WTC11 (cell line): ENCODE measurements around the gene PRDM12. TPM values are rescaled to one million over a fixed set of nuclear protein-coding genes. Genes with fewer than 3 reads are reported as not detected.

Experiments
- ATAC-seq: fragments of 200-7000 bp; cut with Tn5 transposase; 2 replicates; pipeline ENCODE4 v1.10.0; 2021; ENCODE audit warnings: mild to moderate bottlenecking, moderate library complexity
- CTCF ChIA-PET: fragments of 300-600 bp; sonication (Branson Sonifier 250); formaldehyde crosslinking; loops from one replicate; lab custom pipeline; 2021; ENCODE audit warnings: antibody characterized with exemption; lab: Charles Lee
- POLR2A ChIA-PET: fragments of 350-600 bp; sonication (Branson Sonifier 250); formaldehyde crosslinking; loops from one replicate; lab custom pipeline; 2021; ENCODE audit warnings: antibody characterized with exemption; lab: Charles Lee
- DNase-seq: peaks from one replicate; pipeline ENCODE4 v3.0.0; 2021; ENCODE audit warnings: low spot score
- H3K27ac Mint-ChIP-seq: 2 replicates; pipeline ENCODE4 v1.8.0; 2021; ENCODE audit warnings: mixed read lengths
- H3K27me3 Mint-ChIP-seq: 2 replicates; pipeline ENCODE4 v1.8.0; 2021; ENCODE audit warnings: low read depth, mild to moderate bottlenecking, moderate library complexity, mixed read lengths
- H3K36me3 Mint-ChIP-seq: 2 replicates; pipeline ENCODE4 v1.8.0; 2021; ENCODE audit warnings: mixed read lengths
- H3K4me1 Mint-ChIP-seq: 2 replicates; pipeline ENCODE4 v1.8.0; 2022; ENCODE audit warnings: mixed read lengths
- H3K4me3 Mint-ChIP-seq: 2 replicates; pipeline ENCODE4 v1.8.0; 2021; ENCODE audit warnings: mild to moderate bottlenecking, moderate library complexity, mixed read lengths
- H3K9me3 Mint-ChIP-seq: 2 replicates; pipeline ENCODE4 v1.8.0; 2021; ENCODE audit warnings: mixed read lengths
- CREB1 ChIP-seq: sonication (generic); formaldehyde crosslinking; IDR thresholded peaks from 2 replicates; pipeline ENCODE4 v1.8.0; 2023; ENCODE audit warnings: mild to moderate bottlenecking, missing genetic modification reagents
- FOXJ3 ChIP-seq: sonication (generic); formaldehyde crosslinking; IDR thresholded peaks from 2 replicates; pipeline ENCODE4 v1.9.0; 2021; ENCODE audit warnings: missing genetic modification reagents, mild to moderate bottlenecking, borderline replicate concordance
- GABPB1 ChIP-seq: sonication (generic); formaldehyde crosslinking; IDR thresholded peaks from 2 replicates; pipeline ENCODE4 v1.8.1; 2023; ENCODE audit warnings: mild to moderate bottlenecking, missing genetic modification reagents
- NFYB ChIP-seq: sonication (generic); formaldehyde crosslinking; conservative IDR thresholded peaks from 2 replicates; pipeline ENCODE4 v1.8.0; 2022; ENCODE audit warnings: low read depth, missing genetic modification reagents
- SMAD3 ChIP-seq: sonication (generic); formaldehyde crosslinking; IDR thresholded peaks from 2 replicates; pipeline ENCODE4 v1.8.0; 2022; ENCODE audit warnings: missing genetic modification reagents, mild to moderate bottlenecking, borderline replicate concordance
- ZNF121 ChIP-seq: sonication (generic); formaldehyde crosslinking; IDR thresholded peaks from 2 replicates; pipeline ENCODE4 v1.8.0; 2023; ENCODE audit warnings: missing genetic modification reagents
- total RNA-seq: library from RNA; stranded (reverse); gene quantifications from 3 replicates; pipeline ENCODE4 v1.2.3, GENCODE V29; 2021
- TF ChIP-seq, protein P1 (sequence below): fragments of 250-450 bp; sonication (Bioruptor Pico); IDR thresholded peaks from 2 replicates; pipeline ENCODE4 v1.9.0; 2021; ENCODE audit warnings: mild to moderate bottlenecking, borderline replicate concordance
- TF ChIP-seq, protein P2 (sequence below): fragments of 250-450 bp; sonication (Bioruptor Pico); IDR thresholded peaks from 2 replicates; pipeline ENCODE4 v1.8.0; 2021; ENCODE audit warnings: mild to moderate bottlenecking
- TF ChIP-seq, protein P3 (sequence below): sonication (generic); formaldehyde crosslinking; conservative IDR thresholded peaks from 2 replicates; pipeline ENCODE4 v1.8.1; 2022; ENCODE audit warnings: mild to moderate bottlenecking, missing genetic modification reagents
- TF ChIP-seq, protein P4 (sequence below): sonication (generic); formaldehyde crosslinking; IDR thresholded peaks from 2 replicates; pipeline ENCODE4 v1.8.0; 2022; ENCODE audit warnings: mild to moderate bottlenecking, missing genetic modification reagents
- TF ChIP-seq, protein P5 (sequence below): sonication (generic); formaldehyde crosslinking; IDR thresholded peaks from 2 replicates; pipeline ENCODE4 v1.8.1; 2022; ENCODE audit warnings: low read depth, mild to moderate bottlenecking, moderate library complexity, missing genetic modification reagents, borderline replicate concordance
- TF ChIP-seq, protein P6 (sequence below): sonication (generic); formaldehyde crosslinking; IDR thresholded peaks from 2 replicates; pipeline ENCODE4 v1.8.1; 2022; ENCODE audit warnings: low read depth, missing genetic modification reagents, borderline replicate concordance
- TF ChIP-seq, protein P7 (sequence below): sonication (generic); formaldehyde crosslinking; IDR thresholded peaks from 2 replicates; pipeline ENCODE4 v1.8.1; 2022; ENCODE audit warnings: mild to moderate bottlenecking, moderate library complexity, missing genetic modification reagents
- TF ChIP-seq, protein P8 (sequence below): sonication (generic); formaldehyde crosslinking; IDR thresholded peaks from 2 replicates; pipeline ENCODE4 v1.8.1; 2023; ENCODE audit warnings: mild to moderate bottlenecking, missing genetic modification reagents
- TF ChIP-seq, protein P9 (sequence below): sonication (generic); formaldehyde crosslinking; IDR thresholded peaks from 2 replicates; pipeline ENCODE4 v1.8.0; 2023; ENCODE audit warnings: mild to moderate bottlenecking, missing genetic modification reagents
- TF ChIP-seq, protein P10 (sequence below): sonication (generic); formaldehyde crosslinking; IDR thresholded peaks from 2 replicates; pipeline ENCODE4 v1.8.0; 2022; ENCODE audit warnings: missing genetic modification reagents

The PRDM12 gene
- total RNA-seq, 1 experiment from 2014 or later: 0.09 TPM

DNA sequence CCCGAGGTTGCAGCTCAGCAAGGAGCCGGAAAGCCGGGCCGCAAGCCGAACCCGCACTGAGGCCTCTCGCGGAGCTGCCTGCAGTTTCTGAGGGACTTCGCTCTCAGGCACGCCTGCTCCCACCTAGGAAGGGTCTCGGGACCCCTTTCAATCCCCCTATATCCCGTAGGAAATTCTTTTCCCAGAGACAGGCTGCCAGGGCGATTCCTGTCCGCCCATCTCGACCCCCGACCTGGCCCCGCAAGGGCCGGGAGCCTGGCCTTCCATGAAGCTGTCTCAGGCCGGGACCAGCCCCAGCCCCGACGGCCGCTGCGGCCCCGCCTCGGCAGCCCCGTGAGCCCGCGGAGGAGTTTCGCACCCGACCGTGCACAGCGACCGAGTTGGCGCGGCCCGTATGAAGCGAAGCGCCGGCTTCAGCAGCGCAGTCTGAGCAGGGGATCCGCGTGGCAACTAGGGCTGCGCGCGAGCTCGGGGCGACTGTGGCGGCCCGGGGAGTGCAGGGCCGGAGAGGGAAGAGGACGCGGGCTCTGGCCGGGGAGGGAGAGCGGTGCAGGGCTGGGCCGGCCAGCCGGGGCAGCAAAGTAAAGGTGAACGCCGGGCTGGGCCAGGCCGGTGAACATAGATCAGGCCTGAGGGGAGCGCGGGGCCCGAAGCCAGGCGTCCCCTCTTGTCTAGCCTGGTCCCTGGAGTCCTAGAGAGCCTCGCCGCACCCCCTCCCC lies 977 bp upstream of the PRDM12 start (continued):
- TF ChIP-seq GABPB1 (CRISPR knock-in tag) (no peak), FOXJ3 (CRISPR knock-in tag) (no peak), CREB1 (CRISPR knock-in tag) (no peak), SMAD3 (no peak), ZNF121 (CRISPR knock-in tag) (no peak)
- TF ChIP-seq, protein P1, sequence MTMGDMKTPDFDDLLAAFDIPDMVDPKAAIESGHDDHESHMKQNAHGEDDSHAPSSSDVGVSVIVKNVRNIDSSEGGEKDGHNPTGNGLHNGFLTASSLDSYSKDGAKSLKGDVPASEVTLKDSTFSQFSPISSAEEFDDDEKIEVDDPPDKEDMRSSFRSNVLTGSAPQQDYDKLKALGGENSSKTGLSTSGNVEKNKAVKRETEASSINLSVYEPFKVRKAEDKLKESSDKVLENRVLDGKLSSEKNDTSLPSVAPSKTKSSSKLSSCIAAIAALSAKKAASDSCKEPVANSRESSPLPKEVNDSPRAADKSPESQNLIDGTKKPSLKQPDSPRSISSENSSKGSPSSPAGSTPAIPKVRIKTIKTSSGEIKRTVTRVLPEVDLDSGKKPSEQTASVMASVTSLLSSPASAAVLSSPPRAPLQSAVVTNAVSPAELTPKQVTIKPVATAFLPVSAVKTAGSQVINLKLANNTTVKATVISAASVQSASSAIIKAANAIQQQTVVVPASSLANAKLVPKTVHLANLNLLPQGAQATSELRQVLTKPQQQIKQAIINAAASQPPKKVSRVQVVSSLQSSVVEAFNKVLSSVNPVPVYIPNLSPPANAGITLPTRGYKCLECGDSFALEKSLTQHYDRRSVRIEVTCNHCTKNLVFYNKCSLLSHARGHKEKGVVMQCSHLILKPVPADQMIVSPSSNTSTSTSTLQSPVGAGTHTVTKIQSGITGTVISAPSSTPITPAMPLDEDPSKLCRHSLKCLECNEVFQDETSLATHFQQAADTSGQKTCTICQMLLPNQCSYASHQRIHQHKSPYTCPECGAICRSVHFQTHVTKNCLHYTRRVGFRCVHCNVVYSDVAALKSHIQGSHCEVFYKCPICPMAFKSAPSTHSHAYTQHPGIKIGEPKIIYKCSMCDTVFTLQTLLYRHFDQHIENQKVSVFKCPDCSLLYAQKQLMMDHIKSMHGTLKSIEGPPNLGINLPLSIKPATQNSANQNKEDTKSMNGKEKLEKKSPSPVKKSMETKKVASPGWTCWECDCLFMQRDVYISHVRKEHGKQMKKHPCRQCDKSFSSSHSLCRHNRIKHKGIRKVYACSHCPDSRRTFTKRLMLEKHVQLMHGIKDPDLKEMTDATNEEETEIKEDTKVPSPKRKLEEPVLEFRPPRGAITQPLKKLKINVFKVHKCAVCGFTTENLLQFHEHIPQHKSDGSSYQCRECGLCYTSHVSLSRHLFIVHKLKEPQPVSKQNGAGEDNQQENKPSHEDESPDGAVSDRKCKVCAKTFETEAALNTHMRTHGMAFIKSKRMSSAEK (CRISPR knock-in tag): no peak
- TF ChIP-seq, protein P2, sequence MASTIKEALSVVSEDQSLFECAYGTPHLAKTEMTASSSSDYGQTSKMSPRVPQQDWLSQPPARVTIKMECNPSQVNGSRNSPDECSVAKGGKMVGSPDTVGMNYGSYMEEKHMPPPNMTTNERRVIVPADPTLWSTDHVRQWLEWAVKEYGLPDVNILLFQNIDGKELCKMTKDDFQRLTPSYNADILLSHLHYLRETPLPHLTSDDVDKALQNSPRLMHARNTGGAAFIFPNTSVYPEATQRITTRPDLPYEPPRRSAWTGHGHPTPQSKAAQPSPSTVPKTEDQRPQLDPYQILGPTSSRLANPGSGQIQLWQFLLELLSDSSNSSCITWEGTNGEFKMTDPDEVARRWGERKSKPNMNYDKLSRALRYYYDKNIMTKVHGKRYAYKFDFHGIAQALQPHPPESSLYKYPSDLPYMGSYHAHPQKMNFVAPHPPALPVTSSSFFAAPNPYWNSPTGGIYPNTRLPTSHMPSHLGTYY (CRISPR knock-in tag): no peak
- TF ChIP-seq, protein P3, sequence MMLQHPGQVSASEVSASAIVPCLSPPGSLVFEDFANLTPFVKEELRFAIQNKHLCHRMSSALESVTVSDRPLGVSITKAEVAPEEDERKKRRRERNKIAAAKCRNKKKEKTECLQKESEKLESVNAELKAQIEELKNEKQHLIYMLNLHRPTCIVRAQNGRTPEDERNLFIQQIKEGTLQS (CRISPR knock-in tag): no peak
- TF ChIP-seq, protein P4, sequence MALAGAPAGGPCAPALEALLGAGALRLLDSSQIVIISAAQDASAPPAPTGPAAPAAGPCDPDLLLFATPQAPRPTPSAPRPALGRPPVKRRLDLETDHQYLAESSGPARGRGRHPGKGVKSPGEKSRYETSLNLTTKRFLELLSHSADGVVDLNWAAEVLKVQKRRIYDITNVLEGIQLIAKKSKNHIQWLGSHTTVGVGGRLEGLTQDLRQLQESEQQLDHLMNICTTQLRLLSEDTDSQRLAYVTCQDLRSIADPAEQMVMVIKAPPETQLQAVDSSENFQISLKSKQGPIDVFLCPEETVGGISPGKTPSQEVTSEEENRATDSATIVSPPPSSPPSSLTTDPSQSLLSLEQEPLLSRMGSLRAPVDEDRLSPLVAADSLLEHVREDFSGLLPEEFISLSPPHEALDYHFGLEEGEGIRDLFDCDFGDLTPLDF (CRISPR knock-in tag): no peak
- TF ChIP-seq, protein P5, sequence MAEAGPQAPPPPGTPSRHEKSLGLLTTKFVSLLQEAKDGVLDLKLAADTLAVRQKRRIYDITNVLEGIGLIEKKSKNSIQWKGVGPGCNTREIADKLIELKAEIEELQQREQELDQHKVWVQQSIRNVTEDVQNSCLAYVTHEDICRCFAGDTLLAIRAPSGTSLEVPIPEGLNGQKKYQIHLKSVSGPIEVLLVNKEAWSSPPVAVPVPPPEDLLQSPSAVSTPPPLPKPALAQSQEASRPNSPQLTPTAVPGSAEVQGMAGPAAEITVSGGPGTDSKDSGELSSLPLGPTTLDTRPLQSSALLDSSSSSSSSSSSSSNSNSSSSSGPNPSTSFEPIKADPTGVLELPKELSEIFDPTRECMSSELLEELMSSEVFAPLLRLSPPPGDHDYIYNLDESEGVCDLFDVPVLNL (CRISPR knock-in tag): no peak
- TF ChIP-seq, protein P6, sequence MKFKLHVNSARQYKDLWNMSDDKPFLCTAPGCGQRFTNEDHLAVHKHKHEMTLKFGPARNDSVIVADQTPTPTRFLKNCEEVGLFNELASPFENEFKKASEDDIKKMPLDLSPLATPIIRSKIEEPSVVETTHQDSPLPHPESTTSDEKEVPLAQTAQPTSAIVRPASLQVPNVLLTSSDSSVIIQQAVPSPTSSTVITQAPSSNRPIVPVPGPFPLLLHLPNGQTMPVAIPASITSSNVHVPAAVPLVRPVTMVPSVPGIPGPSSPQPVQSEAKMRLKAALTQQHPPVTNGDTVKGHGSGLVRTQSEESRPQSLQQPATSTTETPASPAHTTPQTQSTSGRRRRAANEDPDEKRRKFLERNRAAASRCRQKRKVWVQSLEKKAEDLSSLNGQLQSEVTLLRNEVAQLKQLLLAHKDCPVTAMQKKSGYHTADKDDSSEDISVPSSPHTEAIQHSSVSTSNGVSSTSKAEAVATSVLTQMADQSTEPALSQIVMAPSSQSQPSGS (CRISPR knock-in tag): no peak
- TF ChIP-seq, protein P7, sequence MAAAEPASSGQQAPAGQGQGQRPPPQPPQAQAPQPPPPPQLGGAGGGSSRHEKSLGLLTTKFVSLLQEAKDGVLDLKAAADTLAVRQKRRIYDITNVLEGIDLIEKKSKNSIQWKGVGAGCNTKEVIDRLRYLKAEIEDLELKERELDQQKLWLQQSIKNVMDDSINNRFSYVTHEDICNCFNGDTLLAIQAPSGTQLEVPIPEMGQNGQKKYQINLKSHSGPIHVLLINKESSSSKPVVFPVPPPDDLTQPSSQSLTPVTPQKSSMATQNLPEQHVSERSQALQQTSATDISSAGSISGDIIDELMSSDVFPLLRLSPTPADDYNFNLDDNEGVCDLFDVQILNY (CRISPR knock-in tag): no peak

DNA sequence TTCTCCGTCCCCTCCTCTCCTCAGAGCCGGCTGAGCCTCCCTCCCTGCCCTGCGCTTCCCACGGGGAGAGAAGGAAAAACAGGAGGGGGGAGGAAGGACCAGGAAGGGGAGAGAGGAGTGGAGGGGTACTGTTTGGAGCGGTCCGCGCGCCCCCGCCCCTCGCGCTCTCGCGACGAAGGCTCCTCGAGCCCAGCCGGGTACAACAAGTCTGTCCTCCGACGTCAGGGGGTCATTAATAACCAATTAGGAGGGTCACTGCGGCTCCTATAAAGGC lies 480 bp upstream of the PRDM12 start:
- H3K4me3 Mint-ChIP-seq: peak overlapping the region; percentile 70
- peaks cover 100% of the 10 kb centered on the region for H3K27me3 Mint-ChIP-seq
- ChIA-PET CTCF (interaction anchor here (1.9 to 4.5 kb wide), 3 partner anchors 19 to 203 kb away, joined by 4 to 39 read pairs (median 14); no protein-coding TSS in a partner anchor), POLR2A (no interaction called here)
- ATAC-seq (no peak; the same call in 1 of the 2 replicates), DNase-seq (no peak)
- no peak overlapping the region for H3K27ac Mint-ChIP-seq
- no peaks in the 10 kb centered on the region for H3K9me3 Mint-ChIP-seq
- peaks cover 3% of the 10 kb centered on the region; the same call in 1 of the 2 replicates for H3K36me3 Mint-ChIP-seq
- peaks cover 27% of the 10 kb centered on the region for H3K4me1 Mint-ChIP-seq
- TF ChIP-seq, protein P8, sequence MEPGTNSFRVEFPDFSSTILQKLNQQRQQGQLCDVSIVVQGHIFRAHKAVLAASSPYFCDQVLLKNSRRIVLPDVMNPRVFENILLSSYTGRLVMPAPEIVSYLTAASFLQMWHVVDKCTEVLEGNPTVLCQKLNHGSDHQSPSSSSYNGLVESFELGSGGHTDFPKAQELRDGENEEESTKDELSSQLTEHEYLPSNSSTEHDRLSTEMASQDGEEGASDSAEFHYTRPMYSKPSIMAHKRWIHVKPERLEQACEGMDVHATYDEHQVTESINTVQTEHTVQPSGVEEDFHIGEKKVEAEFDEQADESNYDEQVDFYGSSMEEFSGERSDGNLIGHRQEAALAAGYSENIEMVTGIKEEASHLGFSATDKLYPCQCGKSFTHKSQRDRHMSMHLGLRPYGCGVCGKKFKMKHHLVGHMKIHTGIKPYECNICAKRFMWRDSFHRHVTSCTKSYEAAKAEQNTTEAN (CRISPR knock-in tag): no peak
- TF ChIP-seq NFYB (CRISPR knock-in tag): no peak
- TF ChIP-seq, protein P9, sequence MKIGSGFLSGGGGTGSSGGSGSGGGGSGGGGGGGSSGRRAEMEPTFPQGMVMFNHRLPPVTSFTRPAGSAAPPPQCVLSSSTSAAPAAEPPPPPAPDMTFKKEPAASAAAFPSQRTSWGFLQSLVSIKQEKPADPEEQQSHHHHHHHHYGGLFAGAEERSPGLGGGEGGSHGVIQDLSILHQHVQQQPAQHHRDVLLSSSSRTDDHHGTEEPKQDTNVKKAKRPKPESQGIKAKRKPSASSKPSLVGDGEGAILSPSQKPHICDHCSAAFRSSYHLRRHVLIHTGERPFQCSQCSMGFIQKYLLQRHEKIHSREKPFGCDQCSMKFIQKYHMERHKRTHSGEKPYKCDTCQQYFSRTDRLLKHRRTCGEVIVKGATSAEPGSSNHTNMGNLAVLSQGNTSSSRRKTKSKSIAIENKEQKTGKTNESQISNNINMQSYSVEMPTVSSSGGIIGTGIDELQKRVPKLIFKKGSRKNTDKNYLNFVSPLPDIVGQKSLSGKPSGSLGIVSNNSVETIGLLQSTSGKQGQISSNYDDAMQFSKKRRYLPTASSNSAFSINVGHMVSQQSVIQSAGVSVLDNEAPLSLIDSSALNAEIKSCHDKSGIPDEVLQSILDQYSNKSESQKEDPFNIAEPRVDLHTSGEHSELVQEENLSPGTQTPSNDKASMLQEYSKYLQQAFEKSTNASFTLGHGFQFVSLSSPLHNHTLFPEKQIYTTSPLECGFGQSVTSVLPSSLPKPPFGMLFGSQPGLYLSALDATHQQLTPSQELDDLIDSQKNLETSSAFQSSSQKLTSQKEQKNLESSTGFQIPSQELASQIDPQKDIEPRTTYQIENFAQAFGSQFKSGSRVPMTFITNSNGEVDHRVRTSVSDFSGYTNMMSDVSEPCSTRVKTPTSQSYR (CRISPR knock-in tag): no peak
- TF ChIP-seq, protein P10, sequence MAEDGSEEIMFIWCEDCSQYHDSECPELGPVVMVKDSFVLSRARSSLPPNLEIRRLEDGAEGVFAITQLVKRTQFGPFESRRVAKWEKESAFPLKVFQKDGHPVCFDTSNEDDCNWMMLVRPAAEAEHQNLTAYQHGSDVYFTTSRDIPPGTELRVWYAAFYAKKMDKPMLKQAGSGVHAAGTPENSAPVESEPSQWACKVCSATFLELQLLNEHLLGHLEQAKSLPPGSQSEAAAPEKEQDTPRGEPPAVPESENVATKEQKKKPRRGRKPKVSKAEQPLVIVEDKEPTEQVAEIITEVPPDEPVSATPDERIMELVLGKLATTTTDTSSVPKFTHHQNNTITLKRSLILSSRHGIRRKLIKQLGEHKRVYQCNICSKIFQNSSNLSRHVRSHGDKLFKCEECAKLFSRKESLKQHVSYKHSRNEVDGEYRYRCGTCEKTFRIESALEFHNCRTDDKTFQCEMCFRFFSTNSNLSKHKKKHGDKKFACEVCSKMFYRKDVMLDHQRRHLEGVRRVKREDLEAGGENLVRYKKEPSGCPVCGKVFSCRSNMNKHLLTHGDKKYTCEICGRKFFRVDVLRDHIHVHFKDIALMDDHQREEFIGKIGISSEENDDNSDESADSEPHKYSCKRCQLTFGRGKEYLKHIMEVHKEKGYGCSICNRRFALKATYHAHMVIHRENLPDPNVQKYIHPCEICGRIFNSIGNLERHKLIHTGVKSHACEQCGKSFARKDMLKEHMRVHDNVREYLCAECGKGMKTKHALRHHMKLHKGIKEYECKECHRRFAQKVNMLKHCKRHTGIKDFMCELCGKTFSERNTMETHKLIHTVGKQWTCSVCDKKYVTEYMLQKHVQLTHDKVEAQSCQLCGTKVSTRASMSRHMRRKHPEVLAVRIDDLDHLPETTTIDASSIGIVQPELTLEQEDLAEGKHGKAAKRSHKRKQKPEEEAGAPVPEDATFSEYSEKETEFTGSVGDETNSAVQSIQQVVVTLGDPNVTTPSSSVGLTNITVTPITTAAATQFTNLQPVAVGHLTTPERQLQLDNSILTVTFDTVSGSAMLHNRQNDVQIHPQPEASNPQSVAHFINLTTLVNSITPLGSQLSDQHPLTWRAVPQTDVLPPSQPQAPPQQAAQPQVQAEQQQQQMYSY: peak; percentile 96
